Sigmoid colon (tissue), 4 donors: ENCODE measurements around the gene POMGNT2.

Experiments
- EP300 ChIP-seq, 4 donors: sonication (generic); formaldehyde crosslinking; IDR thresholded peaks; one replicate each; pipeline ENCODE4 v1.6.1; 2017; ENCODE audit warnings: antibody characterized with exemption in 4 of 4
- TF ChIP-seq, protein P1 (sequence below), 4 experiments: fragments of 450-650 bp in 3 of 4; fragments of 200-600 bp in 1 of 4; IDR thresholded peaks; one replicate each; pipeline ENCODE4 v1.5.1; 2016 to 2019; ENCODE audit warnings: antibody characterized with exemption in 4 of 4, mild to moderate bottlenecking in 3 of 4, moderate library complexity in 2 of 4

DNA sequence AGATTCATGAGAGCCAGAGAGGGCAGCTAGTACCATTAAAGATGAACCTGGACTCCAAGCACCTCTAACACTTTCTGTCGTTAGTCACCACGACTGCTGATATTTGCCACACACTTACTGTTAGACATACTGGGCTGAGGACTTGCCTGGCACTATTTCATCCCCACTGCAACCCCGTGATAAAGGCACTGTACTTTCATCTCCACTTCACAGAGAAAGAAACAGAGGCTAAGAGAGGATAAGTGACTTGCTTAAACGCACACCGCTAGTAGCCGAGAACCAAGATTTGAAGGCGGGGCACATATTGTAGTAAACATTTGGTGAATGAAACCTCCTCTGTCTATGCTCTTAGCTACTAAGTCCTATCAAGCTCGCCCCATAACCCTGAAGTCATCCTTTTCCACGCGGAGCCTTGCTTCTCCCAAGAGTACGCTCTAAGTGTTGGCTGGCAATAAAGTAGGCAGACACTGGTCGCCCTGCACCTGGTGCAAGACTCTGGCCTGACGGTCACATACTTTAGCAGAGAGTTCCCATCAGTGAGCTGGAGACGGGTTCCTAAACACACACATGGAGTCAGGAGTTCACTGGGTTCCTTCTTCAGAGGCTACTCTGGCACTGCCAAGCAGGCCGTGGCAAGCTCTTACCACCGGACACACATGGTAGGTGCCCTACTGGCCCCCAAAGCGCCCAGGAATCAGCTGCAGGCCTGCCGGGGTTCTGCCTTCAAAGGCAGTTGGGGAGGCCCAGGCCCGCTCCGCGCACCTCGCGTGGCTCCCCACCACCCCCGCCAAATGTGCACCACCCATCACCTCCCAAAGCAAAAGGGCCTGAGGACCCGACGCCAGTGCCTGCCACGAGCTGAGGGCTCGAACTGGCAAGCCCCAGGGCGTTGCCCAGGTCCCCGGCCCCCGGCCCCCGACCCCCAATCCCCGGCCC, 951 bp downstream of the POMGNT2 start:
- TF ChIP-seq EP300 (IDR thresholded peaks at IDR 0.05), result no peak
- TF ChIP-seq, protein P1, sequence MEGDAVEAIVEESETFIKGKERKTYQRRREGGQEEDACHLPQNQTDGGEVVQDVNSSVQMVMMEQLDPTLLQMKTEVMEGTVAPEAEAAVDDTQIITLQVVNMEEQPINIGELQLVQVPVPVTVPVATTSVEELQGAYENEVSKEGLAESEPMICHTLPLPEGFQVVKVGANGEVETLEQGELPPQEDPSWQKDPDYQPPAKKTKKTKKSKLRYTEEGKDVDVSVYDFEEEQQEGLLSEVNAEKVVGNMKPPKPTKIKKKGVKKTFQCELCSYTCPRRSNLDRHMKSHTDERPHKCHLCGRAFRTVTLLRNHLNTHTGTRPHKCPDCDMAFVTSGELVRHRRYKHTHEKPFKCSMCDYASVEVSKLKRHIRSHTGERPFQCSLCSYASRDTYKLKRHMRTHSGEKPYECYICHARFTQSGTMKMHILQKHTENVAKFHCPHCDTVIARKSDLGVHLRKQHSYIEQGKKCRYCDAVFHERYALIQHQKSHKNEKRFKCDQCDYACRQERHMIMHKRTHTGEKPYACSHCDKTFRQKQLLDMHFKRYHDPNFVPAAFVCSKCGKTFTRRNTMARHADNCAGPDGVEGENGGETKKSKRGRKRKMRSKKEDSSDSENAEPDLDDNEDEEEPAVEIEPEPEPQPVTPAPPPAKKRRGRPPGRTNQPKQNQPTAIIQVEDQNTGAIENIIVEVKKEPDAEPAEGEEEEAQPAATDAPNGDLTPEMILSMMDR (IDR thresholded peaks at IDR 0.05), result no peak
